Endothelial cell of umbilical vein (primary cell): ENCODE data around the gene CCDC197. TPM values are rescaled to one million over a fixed set of nuclear protein-coding genes. Genes with fewer than 3 reads are reported as not detected.

ENCODE experiments used
- BruUV-seq: library from RNA; stranded (reverse); fragments of 400-500 nt; replicated peaks from 2 replicates; lab custom pipeline; 2021; lab: Mats Ljungman, UMichigan
- CTCF ChIA-PET: fragments of 300-600, 350-600 bp; sonication (Branson Sonifier 250); formaldehyde crosslinking; loops from one replicate; lab custom pipeline; 2021; ENCODE audit warnings: antibody characterized with exemption, inconsistent platforms; lab: Charles Lee
- POLR2A ChIA-PET: fragments of 300-600, 350-600 bp; sonication (Branson Sonifier 250); formaldehyde crosslinking; loops from one replicate; lab custom pipeline; 2021; ENCODE audit warnings: antibody characterized with exemption, inconsistent platforms; lab: Charles Lee
- DNase-seq: peaks from one replicate; pipeline ENCODE4 v3.0.0-alpha.2; 2011; ENCODE audit warnings: low read depth, low spot score
- FAIRE-seq: peaks from 2 replicates; lab custom pipeline; 2011; peaks lifted over from hg19 to GRCh38; lab: Jason Lieb, UNC
- H2AFZ ChIP-seq: 2 replicates; pipeline ENCODE4 v1.6.0; 2012; ENCODE audit warnings: low read depth, low read length, control low read depth, inconsistent platforms
- H3K27ac ChIP-seq: 2 replicates; pipeline ENCODE4 v1.5.1; 2011; ENCODE audit warnings: low read depth, mild to moderate bottlenecking, control low read depth, low read length, moderate library complexity; ENCODE audit not compliant: insufficient read depth
- H3K27me3 ChIP-seq, 2 experiments: 2 replicates each; pipeline versions ENCODE4 v1.6.0 to v1.6.1; 2011; ENCODE audit warnings: low read length in 2 of 2, mixed read lengths in 1 of 2; ENCODE audit not compliant: control insufficient read depth in 2 of 2, insufficient read depth in 2 of 2
- H3K36me3 ChIP-seq, 2 experiments: 2 replicates in 1 of 2; 3 replicates in 1 of 2; pipeline ENCODE4 v1.5.1; 2011; ENCODE audit warnings: low read length in 2 of 2, mild to moderate bottlenecking in 1 of 2, moderate library complexity in 1 of 2; ENCODE audit not compliant: control insufficient read depth in 2 of 2, insufficient read depth in 2 of 2; ENCODE audit errors: extremely low read depth in 1 of 2
- H3K4me1 ChIP-seq: 3 replicates; pipeline ENCODE4 v1.5.1; 2011; ENCODE audit warnings: mild to moderate bottlenecking, low read length; ENCODE audit not compliant: control insufficient read depth, insufficient read depth; ENCODE audit errors: extremely low read depth
- H3K4me2 ChIP-seq: 2 replicates; pipeline ENCODE4 v1.6.1; 2011; ENCODE audit warnings: low read length, control low read depth, mixed read lengths; ENCODE audit not compliant: insufficient read depth
- H3K4me3 ChIP-seq, 3 experiments: fragments of 200-600 bp in 1 of 3; sonication (generic), shearing (Covaris generic) in 1 of 3; replicated peaks in 1 of 3; 2 replicates each; pipeline ENCODE4 v1.5.1; 2011 to 2016; ENCODE audit warnings: control low read depth in 3 of 3, low read length in 3 of 3, mild to moderate bottlenecking in 2 of 3, inconsistent platforms in 1 of 3, low read depth in 1 of 3, moderate library complexity in 1 of 3; ENCODE audit not compliant: insufficient read depth in 1 of 3
- H3K79me2 ChIP-seq: 2 replicates; pipeline ENCODE4 v1.6.0; 2012; ENCODE audit warnings: low read length, inconsistent platforms; ENCODE audit not compliant: control insufficient read depth, insufficient read depth
- H3K9ac ChIP-seq: replicated peaks from 2 replicates; pipeline ENCODE3; 2011; ENCODE audit warnings: low read length, control low read depth; ENCODE audit not compliant: insufficient read depth; ENCODE audit errors: extremely low read depth
- H3K9me1 ChIP-seq: replicated peaks from 3 replicates; pipeline ENCODE4 v1.6.0; 2011; ENCODE audit warnings: mild to moderate bottlenecking, low read length; ENCODE audit not compliant: control insufficient read depth, insufficient read depth; ENCODE audit errors: extremely low read depth
- H3K9me3 ChIP-seq: replicated peaks from 2 replicates; pipeline ENCODE4 v1.5.1; 2012; ENCODE audit warnings: low read length, inconsistent platforms; ENCODE audit not compliant: control insufficient read depth, insufficient read depth
- H4K20me1 ChIP-seq: replicated peaks from 2 replicates; pipeline ENCODE3; 2011; ENCODE audit warnings: mild to moderate bottlenecking, low read length; ENCODE audit not compliant: control insufficient read depth, insufficient read depth; ENCODE audit errors: extremely low read depth
- CTCF ChIP-seq, 2 donors: IDR thresholded peaks; 1 replicate in 1 of 2; 2 replicates in 1 of 2; pipeline ENCODE4 v1.5.1; 2011; ENCODE audit warnings: low read length in 2 of 2, mild to moderate bottlenecking in 2 of 2, moderate library complexity in 2 of 2, control low read depth in 1 of 2, inconsistent platforms in 1 of 2, low read depth in 1 of 2; ENCODE audit not compliant: insufficient read depth in 1 of 2; ENCODE audit errors: extremely low read depth in 1 of 2
- EZH2 ChIP-seq: IDR thresholded peaks from 2 replicates; pipeline ENCODE4 v1.6.1; 2012; ENCODE audit warnings: borderline replicate concordance, low read depth, mild to moderate bottlenecking, moderate library complexity, low read length, inconsistent platforms; ENCODE audit not compliant: severe bottlenecking
- FOS ChIP-seq: IDR thresholded peaks from 2 replicates; pipeline ENCODE4 v1.6.1; 2011; ENCODE audit warnings: mild to moderate bottlenecking, low read length, moderate library complexity, borderline replicate concordance; ENCODE audit not compliant: insufficient read depth
- GATA2 ChIP-seq: IDR thresholded peaks from 2 replicates; pipeline ENCODE4 v1.7.0; 2011; ENCODE audit warnings: low read depth, mild to moderate bottlenecking, moderate library complexity, mixed read lengths, low read length; ENCODE audit not compliant: insufficient read length, insufficient read depth
- JUN ChIP-seq: IDR thresholded peaks from 2 replicates; pipeline ENCODE4 v1.6.1; 2011; ENCODE audit warnings: borderline replicate concordance, low read depth; ENCODE audit not compliant: insufficient read length, insufficient read depth
- MAX ChIP-seq: IDR thresholded peaks from 2 replicates; pipeline ENCODE4 v1.6.1; 2011; ENCODE audit not compliant: insufficient read depth, insufficient read length
- MYC ChIP-seq: IDR thresholded peaks from one replicate; pipeline ENCODE4 v1.6.1; 2011; ENCODE audit warnings: mild to moderate bottlenecking, low read depth, low read length
- POLR2A ChIP-seq: IDR thresholded peaks from 2 replicates; pipeline ENCODE4 v1.6.1; 2012; ENCODE audit warnings: low read depth, mild to moderate bottlenecking, control low read depth, low read length
- POLR2AphosphoS5 ChIP-seq: IDR thresholded peaks from 2 replicates; pipeline ENCODE4 v1.6.1; 2012; ENCODE audit warnings: low read depth, mild to moderate bottlenecking, control low read depth, low read length, moderate library complexity; ENCODE audit not compliant: insufficient read depth
- dilution Hi-C: fragments of 300-500 bp; cut with MboI; formaldehyde crosslinking; loops from one replicate; pipeline ENCODE4 v1.15.0; 2019; ENCODE audit warnings: low sequenced_read_pairs; ENCODE audit not compliant: extremely low pct_ligation_motif_present
- intact Hi-C: fragments of 100-400 bp; cut with micrococcal nuclease; formaldehyde crosslinking; loops from one replicate; pipeline ENCODE4 v1.10.0; 2022
- polyA plus RNA-seq, 4 experiments: library from polyadenylated mRNA; depleted of rRNA in 3 of 4; stranded (reverse) in 3 of 4; unstranded in 1 of 4; fragments of >200 nt; gene quantifications; 2 replicates each; pipeline versions ENCODE4 v1.2.1 to v1.2.3, GENCODE V29; 2011 to 2012; ENCODE audit warnings: missing spikeins in 1 of 4
- total RNA-seq: library from RNA; stranded (reverse); gene quantifications from 2 replicates; pipeline ENCODE4 v1.2.3, GENCODE V29; 2021

CCDC197 gene
- total and polyA plus RNA-seq, 2 donors (not counting 3 experiments of a cell fraction or from before 2014, with no cell fraction given) = not detected

DNA sequence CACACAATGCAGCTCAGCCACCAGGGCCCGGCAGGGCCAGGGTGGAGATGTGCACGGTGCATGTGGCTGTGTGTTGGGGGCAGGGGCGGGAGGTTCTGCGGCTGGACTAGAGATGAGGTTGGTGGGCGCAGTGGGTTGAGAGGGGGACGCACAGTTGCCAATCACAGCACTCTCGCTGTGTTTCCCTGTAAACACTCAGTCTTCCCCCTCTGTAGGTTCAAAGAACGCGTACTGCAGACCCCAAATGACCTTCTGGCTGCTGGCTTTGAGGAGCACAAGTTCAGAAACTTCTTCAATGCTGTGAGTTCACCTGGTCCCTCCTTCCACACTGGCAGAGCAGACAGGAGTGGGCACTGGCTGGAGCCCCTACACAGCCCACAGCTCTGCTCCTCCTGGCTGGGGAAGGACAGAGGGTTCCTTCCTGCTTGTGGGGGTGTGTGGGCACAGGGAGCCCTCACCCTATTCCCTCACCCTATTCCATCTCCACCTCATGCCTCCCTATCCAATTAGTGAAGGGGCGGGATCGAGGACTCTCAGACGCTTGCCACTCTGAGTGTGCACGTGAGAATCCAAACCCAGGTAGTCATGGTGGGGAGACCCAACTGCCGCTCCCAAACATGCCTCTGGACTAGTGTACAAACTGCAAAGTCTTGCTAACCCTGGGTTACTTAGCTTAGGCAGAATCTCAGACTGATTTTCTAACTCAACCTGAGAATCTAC lies 46.8 kb downstream of the CCDC197 start:
- Histone ChIP-seq H3K9me3 (no peaks in the 10 kb centered on the region), H3K27me3 (no peaks in the 10 kb centered on the region), H4K20me1 (no peaks in the 10 kb centered on the region), H3K4me2 (no peak overlapping the region), H3K4me1 (no peaks in the 10 kb centered on the region), H3K9me1 (no peaks in the 10 kb centered on the region), H3K4me3 (no peak overlapping the region), H2AFZ (no peak overlapping the region), H3K36me3 (peaks cover 6 to 8% of the 10 kb centered on the region in 2 experiments), H3K79me2 (no peaks in the 10 kb centered on the region), H3K27ac (no peak overlapping the region), H3K9ac (no peak overlapping the region)
- DNase-seq (no peak), FAIRE-seq (no peak)
- POLR2A ChIA-PET = no interaction called here
- BruUV-seq = no TSS peak
- CTCF ChIA-PET = interaction anchor here (1.0 to 2.8 kb wide), 4 partner anchors 10 to 93 kb away, joined by 3 to 19 read pairs (median 8); no protein-coding TSS in a partner anchor
- no peak for TF ChIP-seq FOS
- TF ChIP-seq POLR2A = no peak
- no peak for TF ChIP-seq POLR2AphosphoS5
- TF ChIP-seq MAX = no peak
- no peak for TF ChIP-seq JUN
- no peak for TF ChIP-seq CTCF (IDR thresholded peaks at IDR 0.05; ENCODE audit: extremely low read depth in 1 of 2, insufficient read depth in 1 of 2, low read depth in 1 of 2, low read length in 2 of 2)
- TF ChIP-seq GATA2 = no peak
- no peak for TF ChIP-seq MYC
- no peak for TF ChIP-seq EZH2
- intact Hi-C loops = no loop called here
- dilution Hi-C loops = no loop called here
